Measurements from ENCODE around the gene DLG2. TPM values are rescaled to one million over a fixed set of nuclear protein-coding genes. Genes with fewer than 3 reads are reported as not detected.

DLG2 gene
- total RNA-seq, 1 donor from 2014 or later: 1.8 TPM

DNA sequence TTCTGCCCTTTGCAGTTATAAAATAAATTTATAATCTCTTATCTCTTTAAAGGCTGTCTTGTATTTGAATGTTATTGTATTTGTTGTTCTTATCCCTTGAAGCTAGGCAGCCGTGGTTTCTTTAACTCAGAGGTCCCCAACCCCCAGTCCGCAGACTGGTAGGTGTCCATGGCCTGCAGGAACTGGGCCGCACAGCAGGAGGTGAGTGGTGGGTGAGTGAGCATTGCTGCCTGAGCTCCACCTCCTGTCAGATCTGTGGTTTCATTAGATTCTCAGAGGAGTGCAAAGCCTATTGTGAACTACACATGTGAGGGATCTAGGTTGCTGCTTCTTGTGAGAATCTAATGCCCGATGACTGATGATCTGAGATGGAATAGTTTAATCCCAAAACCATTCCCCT, 1961.0 kb downstream of the DLG2 start:
- no peaks in the 10 kb centered on the region for H3K27me3 Mint-ChIP-seq (ENCODE audit: low read depth, unreplicated experiment)

DNA sequence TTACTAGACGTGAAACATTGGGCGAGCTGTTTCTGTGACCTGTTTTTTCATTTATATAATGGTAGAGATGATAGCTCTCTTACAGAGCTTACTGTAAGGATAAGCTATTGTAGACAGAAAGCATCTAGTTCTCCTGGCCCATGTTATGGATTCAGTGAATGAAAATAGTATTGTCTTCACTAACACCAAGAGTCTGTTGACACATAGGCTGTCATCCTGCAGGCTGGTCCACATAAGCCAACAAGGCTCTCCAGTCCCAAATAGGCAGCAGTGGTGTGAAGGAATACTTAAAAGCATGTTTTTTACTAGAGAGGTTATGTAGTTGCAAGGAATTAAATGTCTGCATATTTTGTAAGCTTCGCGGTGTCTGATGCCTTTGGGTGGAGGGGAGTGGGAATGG, 1963.2 kb downstream of the DLG2 start:
- Histone ChIP-seq H3K4me3 (ENCODE audit: insufficient read depth, low read depth, low read length) (no peak overlapping the region), H3K4me2 (ENCODE audit: low read length) (no peak overlapping the region), H4K20me1 (ENCODE audit: insufficient read depth, low read length) (no peaks in the 10 kb centered on the region), H2AFZ (ENCODE audit: low read depth, low read length) (no peak overlapping the region), H3K79me2 (ENCODE audit: insufficient read depth, low read length) (no peaks in the 10 kb centered on the region), H3K9ac (ENCODE audit: low read length) (no peak overlapping the region), H3K27ac (ENCODE audit: low read depth, low read length) (no peak overlapping the region), H3K27me3 (ENCODE audit: insufficient read depth, low read length) (no peaks in the 10 kb centered on the region), H3K4me1 (ENCODE audit: insufficient read depth, low read length) (peaks cover 17% of the 10 kb centered on the region), H3K36me3 (ENCODE audit: insufficient read depth, low read length) (no peaks in the 10 kb centered on the region), H3K9me3 (ENCODE audit: insufficient read depth, low read depth, low read length) (no peaks in the 10 kb centered on the region)
- Mint-ChIP-seq H3K9me3 (ENCODE audit: unreplicated experiment) (no peaks in the 10 kb centered on the region), H3K4me1 (ENCODE audit: low read depth, unreplicated experiment) (peaks cover 37% of the 10 kb centered on the region), H3K27me3 (ENCODE audit: low read depth, unreplicated experiment) (no peaks in the 10 kb centered on the region), H3K4me3 (ENCODE audit: unreplicated experiment) (no peak overlapping the region), H3K27ac (ENCODE audit: unreplicated experiment) (no peak overlapping the region), H3K36me3 (ENCODE audit: low read depth, unreplicated experiment) (no peaks in the 10 kb centered on the region)
- no peak for FAIRE-seq
- TF ChIP-seq EZH2 (IDR thresholded peaks at IDR 0.05; ENCODE audit: insufficient read depth, low read length): no peak
- no peak for DNase-seq (ENCODE audit: low read depth)

More for the DNA sequence above, 1961.0 kb downstream of the DLG2 start:
- Histone ChIP-seq H3K27ac (ENCODE audit: low read depth, low read length) (no peak overlapping the region), H2AFZ (ENCODE audit: low read depth, low read length) (no peak overlapping the region), H3K9me3 (ENCODE audit: insufficient read depth, low read depth, low read length) (no peaks in the 10 kb centered on the region), H3K4me2 (ENCODE audit: low read length) (no peak overlapping the region), H4K20me1 (ENCODE audit: insufficient read depth, low read length) (no peaks in the 10 kb centered on the region), H3K9ac (ENCODE audit: low read length) (no peak overlapping the region), H3K36me3 (ENCODE audit: insufficient read depth, low read length) (no peaks in the 10 kb centered on the region), H3K79me2 (ENCODE audit: insufficient read depth, low read length) (no peaks in the 10 kb centered on the region), H3K4me1 (ENCODE audit: insufficient read depth, low read length) (peaks cover 17% of the 10 kb centered on the region), H3K27me3 (ENCODE audit: insufficient read depth, low read length) (no peaks in the 10 kb centered on the region), H3K4me3 (ENCODE audit: insufficient read depth, low read depth, low read length) (no peak overlapping the region)
- no peaks in the 10 kb centered on the region for H3K36me3 Mint-ChIP-seq (ENCODE audit: low read depth, unreplicated experiment)
- no peak overlapping the region for H3K27ac Mint-ChIP-seq (ENCODE audit: unreplicated experiment)
- H3K9me3 Mint-ChIP-seq (ENCODE audit: unreplicated experiment): no peaks in the 10 kb centered on the region
- no peak for TF ChIP-seq EZH2 (IDR thresholded peaks at IDR 0.05; ENCODE audit: insufficient read depth, low read length)
- TF ChIP-seq, protein P1, sequence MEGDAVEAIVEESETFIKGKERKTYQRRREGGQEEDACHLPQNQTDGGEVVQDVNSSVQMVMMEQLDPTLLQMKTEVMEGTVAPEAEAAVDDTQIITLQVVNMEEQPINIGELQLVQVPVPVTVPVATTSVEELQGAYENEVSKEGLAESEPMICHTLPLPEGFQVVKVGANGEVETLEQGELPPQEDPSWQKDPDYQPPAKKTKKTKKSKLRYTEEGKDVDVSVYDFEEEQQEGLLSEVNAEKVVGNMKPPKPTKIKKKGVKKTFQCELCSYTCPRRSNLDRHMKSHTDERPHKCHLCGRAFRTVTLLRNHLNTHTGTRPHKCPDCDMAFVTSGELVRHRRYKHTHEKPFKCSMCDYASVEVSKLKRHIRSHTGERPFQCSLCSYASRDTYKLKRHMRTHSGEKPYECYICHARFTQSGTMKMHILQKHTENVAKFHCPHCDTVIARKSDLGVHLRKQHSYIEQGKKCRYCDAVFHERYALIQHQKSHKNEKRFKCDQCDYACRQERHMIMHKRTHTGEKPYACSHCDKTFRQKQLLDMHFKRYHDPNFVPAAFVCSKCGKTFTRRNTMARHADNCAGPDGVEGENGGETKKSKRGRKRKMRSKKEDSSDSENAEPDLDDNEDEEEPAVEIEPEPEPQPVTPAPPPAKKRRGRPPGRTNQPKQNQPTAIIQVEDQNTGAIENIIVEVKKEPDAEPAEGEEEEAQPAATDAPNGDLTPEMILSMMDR (IDR thresholded peaks at IDR 0.05; ENCODE audit: insufficient read depth, low read depth, low read length): no peak
- FAIRE-seq: no peak
- peaks cover 37% of the 10 kb centered on the region for H3K4me1 Mint-ChIP-seq (ENCODE audit: low read depth, unreplicated experiment)
- peak; percentile 25 for DNase-seq (ENCODE audit: low read depth)
- H3K4me3 Mint-ChIP-seq (ENCODE audit: unreplicated experiment): no peak overlapping the region

DNA sequence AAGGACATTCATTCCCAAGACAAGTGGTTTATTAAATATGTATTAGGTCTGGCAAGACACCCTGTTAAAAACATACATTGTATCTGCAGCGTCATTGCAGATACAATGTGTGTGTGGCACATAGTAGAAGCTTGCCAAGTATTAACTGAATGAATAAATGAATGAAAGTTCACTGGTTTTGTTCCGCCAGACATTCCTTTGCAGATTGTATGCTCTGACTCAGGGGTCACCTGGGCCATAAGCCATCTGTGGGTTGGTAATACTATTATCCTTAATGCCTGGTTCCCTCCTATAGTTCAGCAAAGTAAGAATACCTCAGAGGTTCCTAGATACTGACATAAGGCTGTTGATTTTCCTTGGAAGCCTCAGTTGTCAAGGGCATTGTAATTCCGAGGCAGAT, 1963.7 kb downstream of the DLG2 start:
- H3K9ac ChIP-seq (ENCODE audit: low read length): no peak overlapping the region
- peak overlapping the region; percentile 31 for H3K4me2 ChIP-seq (ENCODE audit: low read length)
- TF ChIP-seq, protein P1 (IDR thresholded peaks at IDR 0.05; ENCODE audit: insufficient read depth, low read depth, low read length): no peak
- TF ChIP-seq EZH2 (IDR thresholded peaks at IDR 0.05; ENCODE audit: insufficient read depth, low read length): no peak
- H3K9me3 Mint-ChIP-seq (ENCODE audit: unreplicated experiment): no peaks in the 10 kb centered on the region
- H3K9me3 ChIP-seq (ENCODE audit: insufficient read depth, low read depth, low read length): no peaks in the 10 kb centered on the region
- H2AFZ ChIP-seq (ENCODE audit: low read depth, low read length): peak overlapping the region; percentile 37
- no peaks in the 10 kb centered on the region for H3K27me3 Mint-ChIP-seq (ENCODE audit: low read depth, unreplicated experiment)
- peak; percentile 62 for DNase-seq (ENCODE audit: low read depth)
- no peak overlapping the region for H3K27ac Mint-ChIP-seq (ENCODE audit: unreplicated experiment)
- H3K4me3 ChIP-seq (ENCODE audit: insufficient read depth, low read depth, low read length): no peak overlapping the region
- peaks cover 37% of the 10 kb centered on the region for H3K4me1 Mint-ChIP-seq (ENCODE audit: low read depth, unreplicated experiment)
- no peaks in the 10 kb centered on the region for H4K20me1 ChIP-seq (ENCODE audit: insufficient read depth, low read length)
- FAIRE-seq: no peak
- no peak overlapping the region for H3K27ac ChIP-seq (ENCODE audit: low read depth, low read length)
- no peaks in the 10 kb centered on the region for H3K27me3 ChIP-seq (ENCODE audit: insufficient read depth, low read length)
- no peaks in the 10 kb centered on the region for H3K36me3 Mint-ChIP-seq (ENCODE audit: low read depth, unreplicated experiment)
- H3K79me2 ChIP-seq (ENCODE audit: insufficient read depth, low read length): no peaks in the 10 kb centered on the region
- H3K4me3 Mint-ChIP-seq (ENCODE audit: unreplicated experiment): no peak overlapping the region
- peaks cover 17% of the 10 kb centered on the region for H3K4me1 ChIP-seq (ENCODE audit: insufficient read depth, low read length)
- H3K36me3 ChIP-seq (ENCODE audit: insufficient read depth, low read length): no peaks in the 10 kb centered on the region
